HL-60 (cell line): ENCODE data around the gene CACNG4.

Experiments
- DNase-seq, 2 experiments: peaks; one replicate each; pipeline ENCODE4 v3.0.0-alpha.2; 2010 to 2020; ENCODE audit warnings: low read depth in 1 of 2, low spot score in 1 of 2
- H3K27ac ChIP-seq: fragments of 250-450 bp; sonication (Bioruptor Pico); replicated peaks from 2 replicates; pipeline ENCODE4 v1.5.1; 2020; ENCODE audit warnings: mild to moderate bottlenecking, moderate library complexity
- H3K27me3 ChIP-seq: fragments of 250-450 bp; sonication (Bioruptor Pico); 2 replicates; pipeline ENCODE4 v1.5.1; 2021; ENCODE audit warnings: mild to moderate bottlenecking, moderate library complexity; ENCODE audit not compliant: insufficient read depth, poor library complexity, severe bottlenecking
- H3K4me3 ChIP-seq: replicated peaks from 2 replicates; pipeline ENCODE4 v1.5.1; 2011; ENCODE audit warnings: mild to moderate bottlenecking, control low read depth, low read length; ENCODE audit not compliant: insufficient read depth
- CTCF ChIP-seq: IDR thresholded peaks from one replicate; pipeline ENCODE4 v1.5.1; 2011; ENCODE audit warnings: low read length, control low read depth, inconsistent platforms; ENCODE audit not compliant: insufficient read depth
- GABPA ChIP-seq: IDR thresholded peaks from 2 replicates; pipeline ENCODE4 v1.6.1; 2012; ENCODE audit warnings: low read depth
- POLR2AphosphoS5 ChIP-seq: IDR thresholded peaks from 2 replicates; pipeline ENCODE4 v1.6.1; 2012; ENCODE audit warnings: low read depth
- REST ChIP-seq: IDR thresholded peaks from 2 replicates; pipeline ENCODE4 v1.6.1; 2012; ENCODE audit warnings: low read depth; ENCODE audit not compliant: insufficient replicate concordance
- SPI1 ChIP-seq: IDR thresholded peaks from 2 replicates; pipeline ENCODE4 v1.6.1; 2012; ENCODE audit warnings: low read depth, mild to moderate bottlenecking, borderline replicate concordance

Gene CACNG4

GRCh38 chr17:66935717-66936116 lies 28.8 kb upstream of the CACNG4 start:
- TF ChIP-seq CTCF (no peak), REST (no peak), GABPA (no peak), POLR2AphosphoS5 (no peak), SPI1 (no peak)
- no peak overlapping the region for H3K4me3 ChIP-seq
- peaks cover 3% of the 10 kb centered on the region for H3K27me3 ChIP-seq
- DNase-seq = no peak
- H3K27ac ChIP-seq = no peak overlapping the region

- DNase-seq = no peak
Observed at GRCh38 chr17:66938656-66939055, 25.9 kb upstream of the CACNG4 start.

More at GRCh38 chr17:66938656-66939055, 25.9 kb upstream of the CACNG4 start:
- H3K27me3 ChIP-seq = peaks cover 3% of the 10 kb centered on the region
- H3K27ac ChIP-seq = no peak overlapping the region
- no peak for TF ChIP-seq GABPA
- TF ChIP-seq REST = no peak
- TF ChIP-seq SPI1 = no peak
- TF ChIP-seq POLR2AphosphoS5 = no peak
- TF ChIP-seq CTCF = no peak
- no peak overlapping the region for H3K4me3 ChIP-seq
